Gastroesophageal sphincter (tissue), 3 donors: ENCODE results near the gene FIGLA.

Source experiments
- CTCF ChIP-seq, 4 experiments: fragments of 200-600 bp in 2 of 4; fragments of 450-650 bp in 2 of 4; sonication (generic) in 1 of 4; IDR thresholded peaks; one replicate each; pipeline ENCODE4 v1.5.1; 2017 to 2019; ENCODE audit warnings: antibody characterized with exemption in 4 of 4, mild to moderate bottlenecking in 2 of 4, moderate library complexity in 2 of 4
- POLR2A ChIP-seq, 2 donors: fragments of 450-650 bp; IDR thresholded peaks; one replicate each; pipeline ENCODE4 v1.6.1; 2017; ENCODE audit warnings: antibody characterized with exemption in 2 of 2, mild to moderate bottlenecking in 2 of 2, moderate library complexity in 1 of 2
- POLR2AphosphoS5 ChIP-seq: sonication (generic); formaldehyde crosslinking; IDR thresholded peaks from one replicate; pipeline ENCODE4 v1.6.1; 2017; ENCODE audit warnings: antibody characterized with exemption

DNA sequence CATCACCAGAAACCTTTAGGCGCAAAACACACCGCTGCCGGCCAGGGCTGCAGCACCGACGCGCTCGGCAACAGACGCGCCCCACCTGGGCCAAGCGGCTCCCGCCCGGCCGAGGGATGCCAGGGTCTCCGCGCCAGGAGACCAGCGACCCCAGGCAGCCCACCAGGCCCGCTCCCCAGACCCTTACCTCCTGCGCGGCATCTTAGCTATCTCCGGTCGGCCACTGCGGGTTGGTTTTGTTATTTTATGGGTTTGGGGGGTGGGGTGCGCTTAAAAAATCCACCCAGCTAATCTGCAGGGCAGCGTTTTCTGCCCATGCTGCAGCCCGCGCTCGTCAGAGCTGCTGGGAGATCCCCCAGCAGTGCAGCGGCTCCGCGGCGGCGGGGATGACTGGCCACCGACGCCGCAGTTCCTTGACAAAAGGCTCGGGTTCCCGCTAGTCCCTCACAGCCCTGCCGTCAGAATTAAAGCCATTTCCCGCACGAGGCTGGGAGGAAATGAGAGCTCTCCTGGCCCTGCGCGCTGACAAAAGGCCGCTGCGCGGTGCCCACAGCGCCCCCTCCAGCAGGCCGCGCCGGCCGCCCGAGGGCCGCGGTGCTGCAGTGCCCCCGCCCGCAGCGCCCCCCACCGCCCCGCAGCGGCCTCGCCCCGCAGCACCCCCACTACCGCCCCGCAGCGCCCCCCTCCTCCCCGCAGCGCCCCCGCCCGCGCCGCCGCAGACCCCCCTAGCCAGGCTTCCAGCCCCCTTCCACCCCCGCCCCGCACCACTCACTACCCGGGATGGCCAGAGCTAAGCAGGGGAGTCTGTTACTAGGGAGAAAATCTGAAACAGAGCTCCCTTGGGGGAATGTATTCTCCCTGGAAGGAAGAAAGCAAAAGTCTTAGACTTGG is 22.5 kb downstream of the FIGLA start, which contains the start of gene ADD2:
- TF ChIP-seq POLR2A (IDR thresholded peaks at IDR 0.05) (no peak), CTCF (IDR thresholded peaks at IDR 0.05) (peak in 2 of 4 experiments; percentile 4 to 38), POLR2AphosphoS5 (no peak)
